Measurements from ENCODE around the gene ACRBP. TPM values are rescaled to one million over a fixed set of nuclear protein-coding genes. Genes with fewer than 3 reads are reported as not detected.

The ACRBP gene
- total and polyA plus RNA-seq, 4 donors, result 0.39 to 1.5 (median 0.65) TPM

- DNase-seq (ENCODE audit: low spot score), result no peak
- 75% methylated on average over 6 of the region's 6 CpGs for WGBS
- H3K27ac ChIP-seq (ENCODE audit: low read depth in 1 of 2, low read length in 2 of 2), result no peak overlapping the region
Measured at GRCh38 chr12:6684609-6685008, 37.4 kb upstream of the ACRBP start.

GRCh38 chr12:6676962-6677361 is 29.7 kb upstream of the ACRBP start:
- no peak overlapping the region for H3K27ac ChIP-seq (ENCODE audit: low read depth in 1 of 2, low read length in 2 of 2)
- WGBS, result 92% methylated on average over 5 of the region's 5 CpGs
- no peaks in the 10 kb centered on the region for H3K4me1 ChIP-seq (ENCODE audit: control insufficient read depth in 4 of 4, insufficient read depth in 4 of 4, low read length in 3 of 4)
- no peaks in the 10 kb centered on the region for H3K9me3 ChIP-seq (ENCODE audit: control insufficient read depth in 4 of 4, low read length in 3 of 4)
- no peak overlapping the region for H3K4me3 ChIP-seq (ENCODE audit: low read depth in 1 of 3, low read length in 3 of 3)
- no peak for DNase-seq (ENCODE audit: low spot score)
- TF ChIP-seq CTCF (IDR thresholded peaks at IDR 0.05; ENCODE audit: low read depth, low read length, missing input control) (no peak), JUND (IDR thresholded peaks at IDR 0.05) (no peak), FOXA1 (IDR thresholded peaks at IDR 0.05) (no peak), HNF4A (conservative IDR thresholded peaks at IDR 0.05) (no peak), RXRA (IDR thresholded peaks at IDR 0.05) (no peak), RAD21 (IDR thresholded peaks at IDR 0.05) (no peak), HNF4G (IDR thresholded peaks at IDR 0.05) (no peak), YY1 (IDR thresholded peaks at IDR 0.05) (no peak), SP1 (IDR thresholded peaks at IDR 0.05) (no peak), EGR1 (IDR thresholded peaks at IDR 0.05; ENCODE audit: low read depth in 2 of 2) (no peak), REST (IDR thresholded peaks at IDR 0.05) (no peak), TAF1 (conservative IDR thresholded peaks at IDR 0.05) (no peak), MAX (IDR thresholded peaks at IDR 0.05) (no peak), FOXA2 (IDR thresholded peaks at IDR 0.05) (no peak), GABPA (IDR thresholded peaks at IDR 0.05 in 1 of 2, conservative IDR thresholded peaks at IDR 0.05 in 1 of 2) (no peak), ZBTB33 (IDR thresholded peaks at IDR 0.05) (no peak), ATF3 (IDR thresholded peaks at IDR 0.05) (no peak), NR2F2 (IDR thresholded peaks at IDR 0.05) (no peak)
- H3K9ac ChIP-seq (ENCODE audit: low read depth in 1 of 2, low read length in 2 of 2), result no peak overlapping the region
- H3K27me3 ChIP-seq (ENCODE audit: control insufficient read depth in 4 of 4, insufficient read depth in 4 of 4, low read length in 3 of 4), result no peaks in the 10 kb centered on the region
- H3K36me3 ChIP-seq (ENCODE audit: control insufficient read depth in 4 of 4, insufficient read depth in 3 of 4, low read depth in 1 of 4, low read length in 3 of 4), result peaks cover 20 to 81% (median 55%) of the 10 kb centered on the region in 4 donors

More at GRCh38 chr12:6684609-6685008, 37.4 kb upstream of the ACRBP start:
- TF ChIP-seq RAD21 (IDR thresholded peaks at IDR 0.05) (peak; percentile 44 to 66), MAX (IDR thresholded peaks at IDR 0.05) (no peak), CTCF (IDR thresholded peaks at IDR 0.05; ENCODE audit: low read depth, low read length, missing input control) (peak; percentile 27)
- Histone ChIP-seq H3K36me3 (ENCODE audit: control insufficient read depth in 4 of 4, insufficient read depth in 3 of 4, low read depth in 1 of 4, low read length in 3 of 4) (peaks cover 1 to 20% (median 9%) of the 10 kb centered on the region in 4 donors), H3K4me1 (ENCODE audit: control insufficient read depth in 4 of 4, insufficient read depth in 4 of 4, low read length in 3 of 4) (peaks cover 4 to 21% (median 15%) of the 10 kb centered on the region in 4 donors), H3K9me3 (ENCODE audit: control insufficient read depth in 4 of 4, low read length in 3 of 4) (no peaks in the 10 kb centered on the region), H3K4me3 (ENCODE audit: low read depth in 1 of 3, low read length in 3 of 3) (no peak overlapping the region), H3K27me3 (ENCODE audit: control insufficient read depth in 4 of 4, insufficient read depth in 4 of 4, low read length in 3 of 4) (no peaks in the 10 kb centered on the region), H3K9ac (ENCODE audit: low read depth in 1 of 2, low read length in 2 of 2) (no peak overlapping the region)
